ENCODE data around the gene ASIC3.

- TF ChIP-seq, protein P1, sequence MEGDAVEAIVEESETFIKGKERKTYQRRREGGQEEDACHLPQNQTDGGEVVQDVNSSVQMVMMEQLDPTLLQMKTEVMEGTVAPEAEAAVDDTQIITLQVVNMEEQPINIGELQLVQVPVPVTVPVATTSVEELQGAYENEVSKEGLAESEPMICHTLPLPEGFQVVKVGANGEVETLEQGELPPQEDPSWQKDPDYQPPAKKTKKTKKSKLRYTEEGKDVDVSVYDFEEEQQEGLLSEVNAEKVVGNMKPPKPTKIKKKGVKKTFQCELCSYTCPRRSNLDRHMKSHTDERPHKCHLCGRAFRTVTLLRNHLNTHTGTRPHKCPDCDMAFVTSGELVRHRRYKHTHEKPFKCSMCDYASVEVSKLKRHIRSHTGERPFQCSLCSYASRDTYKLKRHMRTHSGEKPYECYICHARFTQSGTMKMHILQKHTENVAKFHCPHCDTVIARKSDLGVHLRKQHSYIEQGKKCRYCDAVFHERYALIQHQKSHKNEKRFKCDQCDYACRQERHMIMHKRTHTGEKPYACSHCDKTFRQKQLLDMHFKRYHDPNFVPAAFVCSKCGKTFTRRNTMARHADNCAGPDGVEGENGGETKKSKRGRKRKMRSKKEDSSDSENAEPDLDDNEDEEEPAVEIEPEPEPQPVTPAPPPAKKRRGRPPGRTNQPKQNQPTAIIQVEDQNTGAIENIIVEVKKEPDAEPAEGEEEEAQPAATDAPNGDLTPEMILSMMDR (IDR thresholded peaks at IDR 0.05; ENCODE audit: poor library complexity), result no peak
- TF ChIP-seq EZH2 (IDR thresholded peaks at IDR 0.05; ENCODE audit: borderline replicate concordance) (no peak), EZH2phosphoT487 (IDR thresholded peaks at IDR 0.05; ENCODE audit: low read depth, severe bottlenecking, unreplicated experiment) (no peak)
Observed at GRCh38 chr7:151083824-151084160, 35.5 kb downstream of the ASIC3 start.
